Esophagus squamous epithelium (tissue), 5 donors: Measurements from ENCODE around the gene IFT27. TPM values are rescaled to one million over a fixed set of nuclear protein-coding genes. Genes with fewer than 3 reads are reported as not detected.
A peak's percentile ranks its signal among the peaks of the same experiment; 100 is the strongest.

ENCODE experiments used
- DNase-seq: peaks from one replicate; lab custom pipeline; 2025; lab: John Stamatoyannopoulos, UW
- H3K27ac ChIP-seq, 4 donors: fragments of 200-600 bp; sonication (generic); one replicate each; pipeline ENCODE4 v1.5.1; 2016 to 2019; ENCODE audit warnings: mild to moderate bottlenecking in 1 of 4
- H3K27me3 ChIP-seq, 4 donors: fragments of 200-600 bp; sonication (generic); 1 replicate in 3 of 4; 2 replicates in 1 of 4; pipeline versions ENCODE4 v1.5.1 to v1.6.0; 2017 to 2021; ENCODE audit warnings: antibody characterized with exemption in 1 of 4
- H3K36me3 ChIP-seq, 3 donors: fragments of 200-600 bp; sonication (generic); one replicate each; pipeline ENCODE4 v1.5.1; 2016 to 2019
- H3K4me1 ChIP-seq, 3 donors: fragments of 200-600 bp; sonication (generic); one replicate each; pipeline ENCODE4 v1.5.1; 2017 to 2019
- H3K4me3 ChIP-seq, 4 donors: fragments of 200-600 bp; sonication (generic); 1 replicate in 3 of 4; 2 replicates in 1 of 4; pipeline ENCODE4 v1.5.1; 2016 to 2019; ENCODE audit warnings: mild to moderate bottlenecking in 2 of 4, moderate library complexity in 1 of 4
- H3K9me3 ChIP-seq, 3 donors: fragments of 200-600 bp; sonication (generic); one replicate each; pipeline ENCODE4 v1.5.1; 2016 to 2019
- CTCF ChIP-seq, 6 experiments: fragments of 450-650 bp in 4 of 6; fragments of 200-600 bp in 2 of 6; sonication (generic) in 2 of 6; IDR thresholded peaks; one replicate each; pipeline ENCODE4 v1.5.1; 2016 to 2019; ENCODE audit warnings: antibody characterized with exemption in 6 of 6, mild to moderate bottlenecking in 4 of 6, moderate library complexity in 4 of 6
- POLR2A ChIP-seq, 4 donors: fragments of 450-650 bp; IDR thresholded peaks; one replicate each; pipeline ENCODE4 v1.6.1; 2017; ENCODE audit warnings: antibody characterized with exemption in 4 of 4, mild to moderate bottlenecking in 4 of 4, moderate library complexity in 3 of 4
- WGBS, 2 donors: methylation state at CpG; one replicate each; pipeline ENCODE4 v1.1.5; 2018; 5-methylcytosine and 5-hydroxymethylcytosine counted together
- intact Hi-C: fragments of 100-400 bp; cut with DNase I; formaldehyde crosslinking; loops from one replicate; pipeline ENCODE4 v1.15.0; 2022
- total RNA-seq, 4 donors: library from RNA; depleted of rRNA; stranded (reverse); fragments of >200 nt; gene quantifications; one replicate each; pipeline ENCODE4 v1.1.0, GENCODE V29; 2016
- donor health status: DM: yes; HTN: yes; CAD: no.

Gene IFT27
- total RNA-seq, 4 donors from 2014 or later, result 6.1 to 9.5 (median 8.1) TPM

DNA sequence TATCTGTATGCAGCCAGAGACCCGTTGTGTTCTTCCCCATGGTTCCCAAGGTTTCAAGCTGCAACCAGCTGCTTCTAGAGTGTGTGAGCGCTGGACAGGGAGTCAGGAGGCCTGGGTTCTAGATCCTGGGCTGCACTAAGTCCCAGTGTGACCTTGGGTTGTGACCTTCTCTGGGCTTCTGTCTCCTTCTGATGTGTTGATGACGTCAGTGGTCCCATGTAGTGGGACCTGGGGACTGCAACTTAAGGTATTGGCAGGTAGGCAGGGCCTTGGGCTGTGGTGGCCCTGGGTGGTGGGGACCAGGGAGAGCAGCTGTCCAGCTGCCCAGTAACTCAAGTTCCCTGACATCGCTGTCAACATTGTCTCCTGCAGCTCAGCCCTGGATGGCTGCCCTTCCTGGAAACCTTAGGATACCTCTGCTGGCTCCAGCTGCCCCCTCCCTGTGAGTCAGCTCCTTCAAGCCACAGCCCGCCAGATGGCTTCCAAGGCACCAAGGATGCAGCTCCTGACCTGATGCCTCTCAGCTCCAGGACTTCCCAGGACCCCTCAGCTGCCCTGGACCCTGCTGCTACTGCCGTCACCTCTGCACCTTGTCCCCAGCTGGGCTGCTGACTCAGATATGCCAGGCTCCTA lies 42.2 kb upstream of the IFT27 start:
- no peak for DNase-seq
- no peak for TF ChIP-seq POLR2A (IDR thresholded peaks at IDR 0.05)
- TF ChIP-seq CTCF (IDR thresholded peaks at IDR 0.05), result no peak
- Histone ChIP-seq H3K9me3 (no peaks in the 10 kb centered on the region), H3K4me3 (no peak overlapping the region), H3K36me3 (no peaks in the 10 kb centered on the region), H3K27ac (no peak overlapping the region), H3K4me1 (peaks cover 5 to 15% (median 6%) of the 10 kb centered on the region in 3 donors), H3K27me3 (peaks cover 10 to 90% (median 27%) of the 10 kb centered on the region in 4 donors)
- 65 to 75% methylated on average over 2 to 3 of the region's 6 CpGs for WGBS, 2 donors
- intact Hi-C loops, result no loop called here

GRCh38 chr22:36817525-36817848 lies 41.6 kb upstream of the IFT27 start:
- no peak overlapping the region for H3K27ac ChIP-seq
- peaks cover 5 to 15% (median 6%) of the 10 kb centered on the region in 3 donors for H3K4me1 ChIP-seq
- WGBS, 2 donors, result 39 to 60% methylated on average over 5 of the region's 5 CpGs
- no peak for TF ChIP-seq POLR2A (IDR thresholded peaks at IDR 0.05)
- TF ChIP-seq CTCF (IDR thresholded peaks at IDR 0.05), result no peak
- H3K27me3 ChIP-seq, result peaks cover 10 to 90% (median 27%) of the 10 kb centered on the region in 4 donors
- intact Hi-C loops, result no loop called here
- DNase-seq, result no peak
- H3K36me3 ChIP-seq, result no peaks in the 10 kb centered on the region
- no peaks in the 10 kb centered on the region for H3K9me3 ChIP-seq
- no peak overlapping the region for H3K4me3 ChIP-seq

GRCh38 chr22:36816636-36817524 lies 41.0 kb upstream of the IFT27 start, which contains the start of gene PVALB:
Gene PVALB, minus strand, starts transcription at chr22:36817035. Its CDS starts 30 bp downstream, at chr22:36817005.
- H3K4me3 ChIP-seq, result peak within 1 kb of the TSS in 2 of 4 donors; percentile 30 to 53
- intact Hi-C loops, result no loop called here
- H3K36me3 ChIP-seq, result no peaks in the 10 kb centered on the region
- no peak within 1 kb of the TSS for H3K27ac ChIP-seq
- TF ChIP-seq POLR2A (IDR thresholded peaks at IDR 0.05), result no peak
- no peak for TF ChIP-seq CTCF (IDR thresholded peaks at IDR 0.05)
- H3K9me3 ChIP-seq, result no peaks in the 10 kb centered on the region
- H3K4me1 ChIP-seq, result peaks cover 5 to 15% (median 6%) of the 10 kb centered on the region in 3 donors
- WGBS, 2 donors, result 4 to 6% methylated on average over 12 to 19 of the region's 75 CpGs
- H3K27me3 ChIP-seq, result peaks cover 10 to 92% (median 27%) of the 10 kb centered on the region in 4 donors
- DNase-seq, result no peak

GRCh38 chr22:36816339-36816635 lies 40.4 kb upstream of the IFT27 start:
- Histone ChIP-seq H3K27me3 (peaks cover 10 to 96% (median 27%) of the 10 kb centered on the region in 4 donors), H3K4me3 (peak overlapping the region in 2 of 4 donors; percentile 30 to 53), H3K4me1 (peaks cover 5 to 15% (median 6%) of the 10 kb centered on the region in 3 donors), H3K27ac (no peak overlapping the region), H3K36me3 (no peaks in the 10 kb centered on the region), H3K9me3 (no peaks in the 10 kb centered on the region)
- WGBS, 2 donors, result 9% methylated on average over 7 of the region's 12 CpGs; no CpG with 5 or more reads in 1 of the 2 donors
- no peak for TF ChIP-seq POLR2A (IDR thresholded peaks at IDR 0.05)
- TF ChIP-seq CTCF (IDR thresholded peaks at IDR 0.05), result no peak
- intact Hi-C loops, result no loop called here
- no peak for DNase-seq
